ENCODE measurements around the gene HPS3.
"Not testable (repeated sequence)": the region's sequence is repeated elsewhere in the genome, so short reads cannot be mapped to it uniquely, and the experiment has no call there.

Gene HPS3

GRCh38 chr3:149129326-149130205 is at the start of gene HPS3:
Gene HPS3, plus strand, starts transcription at chr3:149129638. Its CDS starts 86 bp downstream, at chr3:149129724.
- FAIRE-seq = no peak

- no peak for FAIRE-seq
Observed at GRCh38 chr3:149080011-149080698, 49.3 kb upstream of the HPS3 start.

GRCh38 chr3:149080699-149081091 is 48.7 kb upstream of the HPS3 start:
- FAIRE-seq = no peak

- FAIRE-seq = no peak
Observed at GRCh38 chr3:149081772-149082171, 47.7 kb upstream of the HPS3 start.

- FAIRE-seq = no peak
Observed at GRCh38 chr3:149085828-149086231, 43.6 kb upstream of the HPS3 start.

GRCh38 chr3:149086232-149086988 is 43.0 kb upstream of the HPS3 start, which contains the start of gene HLTF:
Gene HLTF, minus strand, starts transcription at chr3:149086533. Its CDS starts 197 bp downstream, at chr3:149086336.
- peak; percentile 17 for FAIRE-seq

GRCh38 chr3:149087208-149087607 is 42.2 kb upstream of the HPS3 start:
- no peak for FAIRE-seq

- no peak for FAIRE-seq
Observed at GRCh38 chr3:149089395-149089794, 40.0 kb upstream of the HPS3 start.

DNA sequence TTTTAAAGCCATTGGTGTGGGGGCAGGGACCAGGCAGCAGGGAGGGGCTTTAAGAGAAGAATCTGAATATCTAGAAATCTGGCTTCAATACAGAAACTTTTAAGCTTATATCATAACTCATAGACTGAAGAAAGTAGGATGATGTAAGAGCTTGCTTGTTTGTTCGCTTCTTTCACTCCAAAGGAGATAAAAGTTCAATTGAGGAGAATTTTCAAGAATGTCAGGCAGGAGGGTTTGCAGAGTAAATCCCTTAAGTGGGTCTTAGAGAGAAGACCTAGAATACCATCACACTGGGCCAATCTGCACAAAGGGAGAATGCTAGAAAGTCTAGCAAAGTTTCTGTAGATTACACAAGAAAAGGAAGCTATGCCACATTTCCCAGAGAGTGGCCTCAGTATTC is 39.0 kb upstream of the HPS3 start:
- no peak for FAIRE-seq

GRCh38 chr3:149090907-149091306 is 38.5 kb upstream of the HPS3 start:
- no peak for FAIRE-seq

GRCh38 chr3:149091983-149092382 is 37.5 kb upstream of the HPS3 start:
- FAIRE-seq = no peak

DNA sequence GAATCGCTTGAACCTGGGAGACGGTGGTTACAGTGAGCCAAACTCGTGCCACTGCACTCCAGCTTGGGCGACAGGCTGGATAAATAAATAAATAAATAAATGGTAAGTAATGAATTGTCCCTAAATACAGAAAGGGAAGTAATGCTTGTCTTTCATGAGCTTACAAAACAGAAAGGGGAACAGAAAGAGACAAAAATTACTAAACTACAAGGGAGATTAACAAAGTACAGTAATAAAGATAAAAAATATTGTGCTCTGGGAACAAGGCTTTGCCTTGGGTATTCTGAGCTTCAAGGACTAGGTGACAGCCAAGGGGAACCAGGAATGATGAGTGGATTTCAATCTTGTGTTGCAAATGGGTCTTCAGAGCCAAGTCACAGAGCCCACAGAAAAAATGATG is 34.0 kb upstream of the HPS3 start:
- no peak for FAIRE-seq

GRCh38 chr3:149097987-149098386 is 31.5 kb upstream of the HPS3 start:
- not testable (repeated sequence) for FAIRE-seq

DNA sequence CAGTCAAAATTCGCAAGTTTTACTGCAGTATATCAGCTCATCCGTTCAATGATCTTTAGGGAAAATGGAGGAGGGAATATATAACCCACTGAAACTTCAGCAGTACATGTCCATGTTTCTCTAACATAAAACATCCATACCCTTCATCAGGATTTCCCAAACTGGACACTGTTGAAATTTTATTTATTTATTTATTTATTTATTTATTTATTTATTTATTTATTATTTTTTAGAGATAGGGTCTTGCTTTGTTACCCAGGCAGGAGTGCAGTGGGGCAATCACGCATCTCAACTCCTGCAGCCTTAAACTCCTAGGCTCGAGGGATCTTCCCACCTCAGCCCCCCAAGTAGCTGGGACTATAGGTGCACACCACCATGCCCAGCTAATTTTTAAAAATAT is 28.3 kb upstream of the HPS3 start:
- FAIRE-seq = no peak

GRCh38 chr3:149101641-149102040 is 27.8 kb upstream of the HPS3 start:
- FAIRE-seq = no peak

DNA sequence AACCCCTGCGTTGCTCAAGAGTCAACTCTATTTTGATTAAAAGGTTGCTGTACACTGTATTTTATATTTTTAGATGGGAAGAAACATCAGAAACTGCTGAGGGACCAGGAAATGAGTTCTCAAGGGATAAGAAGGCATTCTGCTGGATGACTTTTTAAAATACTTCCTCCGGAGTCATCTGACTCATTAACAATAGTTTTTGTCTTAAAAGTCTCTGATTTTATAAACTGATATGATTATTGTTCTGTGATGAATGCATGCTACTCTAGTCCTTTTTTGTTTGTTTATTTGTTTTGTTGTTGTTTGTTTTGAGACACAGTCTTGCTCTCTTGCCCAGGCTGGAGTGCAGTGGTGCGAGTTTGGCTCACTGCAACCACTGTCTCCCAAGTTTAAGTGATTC is 25.0 kb upstream of the HPS3 start:
- no peak for FAIRE-seq

DNA sequence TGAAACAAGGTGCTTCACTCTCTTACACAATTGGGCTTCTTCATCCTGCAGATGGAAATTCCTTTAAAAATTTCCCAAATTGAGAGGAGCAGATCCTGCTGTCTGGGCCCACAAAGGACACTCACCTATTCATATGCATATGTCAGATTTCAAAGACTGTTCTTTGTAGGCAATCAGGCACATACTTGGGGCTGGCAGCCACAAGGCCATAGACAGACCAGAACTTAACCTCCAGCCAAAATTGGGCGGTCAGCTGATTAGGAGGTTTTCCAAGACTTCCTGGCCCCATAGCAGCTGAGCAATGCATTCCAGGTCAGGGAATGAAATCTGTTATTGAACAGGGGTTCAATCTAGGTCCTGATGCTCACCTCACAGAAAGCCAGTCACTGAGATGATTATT is 15.0 kb upstream of the HPS3 start:
- FAIRE-seq = no peak

DNA sequence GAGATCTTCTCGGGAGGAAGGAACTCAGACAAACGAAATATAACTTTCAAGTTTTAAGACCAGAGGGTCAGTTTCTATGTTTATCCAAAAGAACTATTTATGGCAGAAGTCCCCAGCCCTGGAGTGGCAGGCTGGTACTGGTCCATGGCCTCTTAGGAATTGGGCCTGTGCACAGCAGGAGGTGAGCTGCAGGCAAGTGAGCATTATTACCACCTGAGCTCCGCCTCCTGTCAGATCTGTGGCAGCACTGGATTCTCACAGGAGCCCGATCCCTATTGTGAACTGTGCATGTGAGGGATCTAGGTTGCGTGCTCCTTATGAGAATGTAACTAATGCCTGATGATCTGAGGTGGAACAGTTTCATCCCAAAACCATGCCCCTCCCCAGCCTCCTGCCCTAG is 14.3 kb upstream of the HPS3 start:
- FAIRE-seq = no peak

- no peak for FAIRE-seq
Observed at GRCh38 chr3:149118724-149119123, 10.7 kb upstream of the HPS3 start.

- no peak for FAIRE-seq
Observed at GRCh38 chr3:149119466-149119865, 10.0 kb upstream of the HPS3 start.

DNA sequence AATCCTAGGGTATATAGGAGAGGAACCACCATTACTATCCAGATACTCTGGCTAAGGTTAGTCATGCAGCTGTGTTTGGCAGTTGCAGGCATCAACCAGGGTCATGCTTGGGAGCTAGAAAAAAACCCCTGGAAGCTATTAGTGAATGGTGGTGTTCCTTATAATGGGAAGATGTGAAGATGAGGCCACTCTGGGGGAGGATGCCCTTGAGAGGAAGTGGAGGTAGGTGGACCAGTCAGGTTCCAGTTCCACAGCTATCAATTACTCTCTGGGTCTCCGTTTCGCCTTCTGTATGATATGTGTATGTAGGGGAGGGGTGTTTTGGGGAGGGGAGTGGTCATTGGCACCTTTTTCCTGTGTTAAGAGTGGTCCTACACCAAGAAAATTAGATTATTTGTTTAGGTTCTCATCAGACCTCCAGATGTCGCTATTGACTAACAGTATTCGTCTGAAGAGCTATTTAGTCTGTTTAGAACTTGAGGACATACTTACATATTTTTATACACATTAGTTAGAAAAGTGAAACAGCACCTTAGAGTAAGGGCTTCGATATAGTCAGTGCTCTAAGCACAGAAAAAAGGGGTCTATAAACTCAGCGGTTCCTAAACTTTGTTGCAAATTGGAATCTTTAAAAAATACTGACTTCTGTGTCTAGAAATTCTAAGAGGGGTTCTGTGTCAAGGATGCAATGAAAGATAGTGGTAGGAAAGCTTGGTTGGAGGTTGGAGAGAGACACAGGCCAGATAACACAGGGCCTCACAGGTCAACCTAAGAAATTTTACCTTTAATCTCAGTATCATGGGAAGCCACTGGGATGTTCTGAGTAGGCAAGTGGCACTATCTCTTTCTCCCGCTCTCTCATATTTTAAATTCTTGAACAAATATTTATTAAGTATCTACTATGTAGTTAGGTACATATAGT is 9.1 kb upstream of the HPS3 start:
- FAIRE-seq = peak; percentile 99

Data from islet of Langerhans (tissue), 1 donor.